ENCODE data around the gene SP5. TPM values are rescaled to one million over a fixed set of nuclear protein-coding genes. Genes with fewer than 3 reads are reported as not detected.

SP5 gene
- total RNA-seq, 1 experiment from 2014 or later, result 1.7 TPM

- TF ChIP-seq ZNF281 (CRISPR knock-in tag; IDR thresholded peaks at IDR 0.05), result no peak
These were observed 25.7 kb upstream of the SP5 start (continued) for GRCh38 chr2:170689481-170689880.

GRCh38 chr2:170690640-170691039 is 24.5 kb upstream of the SP5 start:
- DNase-seq (ENCODE audit: low spot score), result no peak
- POLR2A ChIA-PET, result no interaction called here
- Mint-ChIP-seq H3K27ac (no peak overlapping the region), H3K9me3 (no peaks in the 10 kb centered on the region), H3K27me3 (ENCODE audit: low read depth) (no peaks in the 10 kb centered on the region), H3K4me1 (peaks cover 19% of the 10 kb centered on the region), H3K36me3 (no peaks in the 10 kb centered on the region), H3K4me3 (no peak overlapping the region)
- ATAC-seq, result no peak
- CTCF ChIA-PET, result no interaction called here
- TF ChIP-seq ZNF532 (CRISPR knock-in tag; IDR thresholded peaks at IDR 0.05; ENCODE audit: borderline replicate concordance) (no peak), USF2 (CRISPR knock-in tag; IDR thresholded peaks at IDR 0.05) (no peak), E2F5 (CRISPR knock-in tag; IDR thresholded peaks at IDR 0.05) (no peak), TEAD1 (CRISPR knock-in tag; IDR thresholded peaks at IDR 0.05) (no peak), SOX15 (CRISPR knock-in tag; IDR thresholded peaks at IDR 0.05) (no peak), ZNF263 (CRISPR knock-in tag; IDR thresholded peaks at IDR 0.05; ENCODE audit: low read depth) (no peak), HMGA2 (CRISPR knock-in tag; IDR thresholded peaks at IDR 0.05) (no peak), SP1 (CRISPR knock-in tag; conservative IDR thresholded peaks at IDR 0.05) (no peak), GTF2I (CRISPR knock-in tag; conservative IDR thresholded peaks at IDR 0.05) (no peak), MYBL2 (CRISPR knock-in tag; IDR thresholded peaks at IDR 0.05) (no peak), FOXP4 (CRISPR knock-in tag; IDR thresholded peaks at IDR 0.05) (no peak), JAZF1 (CRISPR knock-in tag; IDR thresholded peaks at IDR 0.05) (no peak), IRF1 (CRISPR knock-in tag; IDR thresholded peaks at IDR 0.05) (no peak)

Measured in WTC11 (cell line).